ENCODE data around the gene CHST13.

Gene CHST13

DNA sequence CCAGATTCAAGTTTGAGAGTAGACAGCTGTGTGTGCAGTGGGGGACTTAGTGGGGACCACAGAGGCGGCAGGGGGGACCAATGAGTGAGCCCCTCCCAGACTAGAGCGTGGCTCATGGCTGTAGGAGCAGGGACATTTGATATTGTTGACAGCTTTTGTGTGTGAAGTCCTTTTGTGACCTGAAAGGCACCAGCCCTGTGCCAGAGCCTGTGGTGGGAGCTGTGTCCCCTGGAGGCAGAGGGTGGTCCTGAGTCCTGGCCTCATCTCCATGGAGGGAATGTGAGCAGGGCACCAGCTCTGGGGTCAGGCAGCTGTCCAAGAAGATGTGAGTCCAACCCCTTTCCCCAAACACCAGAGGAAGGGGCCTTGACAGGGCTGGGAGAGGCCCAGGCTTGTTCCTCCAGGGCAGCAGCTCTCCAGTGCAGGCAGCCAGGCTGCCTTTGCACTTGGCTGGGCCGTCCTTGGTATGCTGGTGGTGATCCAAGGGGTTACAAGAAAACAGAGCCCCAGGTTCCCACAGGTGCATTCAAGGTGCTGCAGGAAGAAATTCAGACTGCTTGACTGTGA, 44.9 kb downstream of the CHST13 start:
- TF ChIP-seq NFIC (IDR thresholded peaks at IDR 0.05) (no peak), TCF12 (IDR thresholded peaks at IDR 0.05; ENCODE audit: low read depth) (no peak), CEBPB (IDR thresholded peaks at IDR 0.05) (no peak), TAF1 (IDR thresholded peaks at IDR 0.05; ENCODE audit: low read depth) (no peak), EGR1 (IDR thresholded peaks at IDR 0.05) (no peak)
- TF ChIP-seq, protein P1, sequence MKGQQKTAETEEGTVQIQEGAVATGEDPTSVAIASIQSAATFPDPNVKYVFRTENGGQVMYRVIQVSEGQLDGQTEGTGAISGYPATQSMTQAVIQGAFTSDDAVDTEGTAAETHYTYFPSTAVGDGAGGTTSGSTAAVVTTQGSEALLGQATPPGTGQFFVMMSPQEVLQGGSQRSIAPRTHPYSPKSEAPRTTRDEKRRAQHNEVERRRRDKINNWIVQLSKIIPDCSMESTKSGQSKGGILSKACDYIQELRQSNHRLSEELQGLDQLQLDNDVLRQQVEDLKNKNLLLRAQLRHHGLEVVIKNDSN (IDR thresholded peaks at IDR 0.05), result no peak

DNA sequence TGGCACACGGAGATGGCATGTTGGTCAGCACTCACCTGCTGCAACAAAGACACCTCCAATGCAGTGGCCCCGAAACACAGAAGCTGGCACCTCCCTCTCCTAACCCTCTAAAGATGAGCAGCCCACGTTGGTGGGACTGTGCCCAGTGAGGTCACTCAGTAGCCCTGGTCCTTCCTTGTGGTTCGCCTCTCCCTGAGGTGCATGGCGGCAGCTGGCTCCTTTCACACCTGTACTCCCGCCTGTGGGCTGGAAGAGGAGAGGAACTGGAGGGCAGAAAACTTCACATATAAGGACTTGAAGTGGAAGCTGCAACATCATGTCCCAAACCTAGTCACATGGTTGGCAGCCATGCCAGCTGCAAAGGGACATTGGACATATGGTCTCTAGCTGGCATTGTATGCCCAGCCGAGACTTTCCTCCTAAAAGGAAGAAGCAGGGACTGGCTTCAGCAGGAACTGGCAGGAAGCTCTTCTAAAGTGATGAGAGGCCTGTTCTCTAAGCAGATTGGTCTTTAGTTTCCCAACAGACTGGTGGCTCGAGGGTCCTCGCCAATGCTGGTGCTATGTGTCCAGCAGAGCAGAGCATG, 45.5 kb downstream of the CHST13 start:
- no peak for TF ChIP-seq FOXM1 (IDR thresholded peaks at IDR 0.05; ENCODE audit: borderline replicate concordance, low read depth)

DNA sequence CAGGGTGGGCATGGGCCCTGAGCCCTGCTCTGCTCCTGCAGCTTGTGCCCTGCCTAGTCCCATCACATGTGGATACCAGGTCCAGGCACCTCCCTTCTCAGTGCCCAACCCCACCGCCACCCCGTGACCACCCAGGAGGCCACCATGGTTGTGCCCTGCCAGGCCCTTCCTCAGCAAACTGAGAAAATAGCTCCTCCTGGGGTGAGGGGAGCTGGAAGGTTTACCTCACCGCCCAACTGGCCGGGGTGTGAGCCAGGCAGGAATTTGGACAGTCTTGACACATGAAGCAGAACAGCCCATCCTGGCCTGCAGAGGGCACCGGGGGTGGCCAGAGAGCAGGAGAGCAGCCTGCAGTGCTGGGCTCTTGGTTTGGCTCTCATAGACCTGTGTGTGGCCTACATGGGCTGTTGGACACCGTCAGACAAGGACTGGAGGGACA, 46.2 kb downstream of the CHST13 start:
- TF ChIP-seq TEAD4 (IDR thresholded peaks at IDR 0.05), result no peak
- no peak for TF ChIP-seq EGR1 (IDR thresholded peaks at IDR 0.05)
- no peak for TF ChIP-seq TCF12 (IDR thresholded peaks at IDR 0.05; ENCODE audit: low read depth)
- peak; percentile 4; the same call in 1 of the 2 replicates for TF ChIP-seq RAD21 (IDR thresholded peaks at IDR 0.05; ENCODE audit: low read depth)

DNA sequence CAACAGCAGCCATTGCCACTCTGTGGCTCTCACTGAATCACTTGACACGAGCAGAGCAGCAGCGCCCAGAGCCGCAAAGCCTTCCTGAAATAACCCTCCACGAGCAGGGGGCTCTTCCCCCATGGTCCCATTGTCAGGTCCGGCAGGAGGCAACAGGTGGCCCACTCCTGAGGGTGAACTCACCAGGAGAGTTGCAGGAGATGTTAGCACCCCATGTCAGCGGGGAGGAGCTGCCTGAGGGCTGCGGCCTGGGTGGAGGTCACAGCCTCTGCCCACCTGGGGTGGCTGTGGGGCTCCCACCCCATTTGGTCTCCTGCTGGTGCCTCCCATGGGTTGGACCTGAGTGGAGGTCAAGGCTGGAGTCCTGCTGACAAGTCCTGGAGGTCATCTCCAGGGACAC, 47.1 kb downstream of the CHST13 start:
- no peak for TF ChIP-seq EP300 (IDR thresholded peaks at IDR 0.05; ENCODE audit: borderline replicate concordance)
- TF ChIP-seq, protein P1 (IDR thresholded peaks at IDR 0.05), result no peak
- TF ChIP-seq EGR1 (IDR thresholded peaks at IDR 0.05), result no peak
- no peak for TF ChIP-seq CEBPB (IDR thresholded peaks at IDR 0.05)
- TF ChIP-seq YY1 (IDR thresholded peaks at IDR 0.05; ENCODE audit: low read depth), result no peak
- TF ChIP-seq NFIC (IDR thresholded peaks at IDR 0.05), result no peak
- no peak for TF ChIP-seq TEAD4 (IDR thresholded peaks at IDR 0.05)
- TF ChIP-seq TAF1 (IDR thresholded peaks at IDR 0.05; ENCODE audit: low read depth), result no peak
- TF ChIP-seq TCF12 (IDR thresholded peaks at IDR 0.05; ENCODE audit: low read depth), result no peak
- no peak for TF ChIP-seq CREB1 (IDR thresholded peaks at IDR 0.05; ENCODE audit: low read depth)
- no peak for TF ChIP-seq RAD21 (IDR thresholded peaks at IDR 0.05; ENCODE audit: low read depth)
- TF ChIP-seq FOXM1 (IDR thresholded peaks at IDR 0.05; ENCODE audit: borderline replicate concordance, low read depth), result no peak
- TF ChIP-seq, protein P2, sequence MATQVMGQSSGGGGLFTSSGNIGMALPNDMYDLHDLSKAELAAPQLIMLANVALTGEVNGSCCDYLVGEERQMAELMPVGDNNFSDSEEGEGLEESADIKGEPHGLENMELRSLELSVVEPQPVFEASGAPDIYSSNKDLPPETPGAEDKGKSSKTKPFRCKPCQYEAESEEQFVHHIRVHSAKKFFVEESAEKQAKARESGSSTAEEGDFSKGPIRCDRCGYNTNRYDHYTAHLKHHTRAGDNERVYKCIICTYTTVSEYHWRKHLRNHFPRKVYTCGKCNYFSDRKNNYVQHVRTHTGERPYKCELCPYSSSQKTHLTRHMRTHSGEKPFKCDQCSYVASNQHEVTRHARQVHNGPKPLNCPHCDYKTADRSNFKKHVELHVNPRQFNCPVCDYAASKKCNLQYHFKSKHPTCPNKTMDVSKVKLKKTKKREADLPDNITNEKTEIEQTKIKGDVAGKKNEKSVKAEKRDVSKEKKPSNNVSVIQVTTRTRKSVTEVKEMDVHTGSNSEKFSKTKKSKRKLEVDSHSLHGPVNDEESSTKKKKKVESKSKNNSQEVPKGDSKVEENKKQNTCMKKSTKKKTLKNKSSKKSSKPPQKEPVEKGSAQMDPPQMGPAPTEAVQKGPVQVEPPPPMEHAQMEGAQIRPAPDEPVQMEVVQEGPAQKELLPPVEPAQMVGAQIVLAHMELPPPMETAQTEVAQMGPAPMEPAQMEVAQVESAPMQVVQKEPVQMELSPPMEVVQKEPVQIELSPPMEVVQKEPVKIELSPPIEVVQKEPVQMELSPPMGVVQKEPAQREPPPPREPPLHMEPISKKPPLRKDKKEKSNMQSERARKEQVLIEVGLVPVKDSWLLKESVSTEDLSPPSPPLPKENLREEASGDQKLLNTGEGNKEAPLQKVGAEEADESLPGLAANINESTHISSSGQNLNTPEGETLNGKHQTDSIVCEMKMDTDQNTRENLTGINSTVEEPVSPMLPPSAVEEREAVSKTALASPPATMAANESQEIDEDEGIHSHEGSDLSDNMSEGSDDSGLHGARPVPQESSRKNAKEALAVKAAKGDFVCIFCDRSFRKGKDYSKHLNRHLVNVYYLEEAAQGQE (IDR thresholded peaks at IDR 0.05; ENCODE audit: low read depth), result no peak
- no peak for TF ChIP-seq ZBTB7A (IDR thresholded peaks at IDR 0.05; ENCODE audit: low read depth)
- TF ChIP-seq, protein P3, sequence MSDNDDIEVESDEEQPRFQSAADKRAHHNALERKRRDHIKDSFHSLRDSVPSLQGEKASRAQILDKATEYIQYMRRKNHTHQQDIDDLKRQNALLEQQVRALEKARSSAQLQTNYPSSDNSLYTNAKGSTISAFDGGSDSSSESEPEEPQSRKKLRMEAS (IDR thresholded peaks at IDR 0.05), result no peak

DNA sequence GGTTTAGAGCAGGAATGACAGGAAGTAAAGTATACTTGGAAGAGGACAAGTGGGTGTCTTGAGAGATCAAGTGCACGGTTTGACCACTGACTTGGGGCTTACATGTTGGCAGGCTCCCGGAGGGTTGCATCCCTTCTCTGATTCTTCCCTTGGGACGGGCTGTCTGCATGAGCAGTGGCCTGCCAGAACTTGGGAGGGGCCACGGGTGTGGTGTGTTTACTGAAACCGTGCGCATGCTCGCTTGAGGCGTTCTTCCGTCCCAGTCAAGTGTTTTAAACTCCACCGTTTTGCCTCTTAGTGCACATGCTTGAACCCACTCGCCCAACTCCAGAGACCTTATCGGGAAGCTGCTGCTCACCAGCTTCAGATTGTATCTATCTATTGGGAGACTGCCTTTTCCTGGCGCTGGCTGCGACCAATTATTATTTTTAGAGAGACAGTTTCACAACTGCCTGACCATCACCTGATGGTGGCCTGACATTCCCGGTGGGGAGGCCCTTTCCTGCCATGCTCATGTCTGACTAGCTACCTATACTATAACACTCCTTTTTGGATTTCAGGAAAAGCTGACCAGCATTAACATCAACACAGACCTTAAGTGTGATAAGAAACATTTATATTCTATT, 49.6 kb downstream of the CHST13 start:
- TF ChIP-seq RAD21 (IDR thresholded peaks at IDR 0.05; ENCODE audit: low read depth), result no peak
- TF ChIP-seq ZBTB7A (IDR thresholded peaks at IDR 0.05; ENCODE audit: low read depth), result no peak
- no peak for TF ChIP-seq EGR1 (IDR thresholded peaks at IDR 0.05)
- TF ChIP-seq CEBPB (IDR thresholded peaks at IDR 0.05), result no peak
- no peak for TF ChIP-seq EP300 (IDR thresholded peaks at IDR 0.05; ENCODE audit: borderline replicate concordance)
- TF ChIP-seq TEAD4 (IDR thresholded peaks at IDR 0.05), result no peak
- TF ChIP-seq, protein P1 (IDR thresholded peaks at IDR 0.05), result no peak
- TF ChIP-seq NFIC (IDR thresholded peaks at IDR 0.05), result no peak
- TF ChIP-seq TCF12 (IDR thresholded peaks at IDR 0.05; ENCODE audit: low read depth), result no peak
- TF ChIP-seq FOXM1 (IDR thresholded peaks at IDR 0.05; ENCODE audit: borderline replicate concordance, low read depth), result no peak
- TF ChIP-seq, protein P3 (IDR thresholded peaks at IDR 0.05), result no peak
- no peak for TF ChIP-seq CREB1 (IDR thresholded peaks at IDR 0.05; ENCODE audit: low read depth)

DNA sequence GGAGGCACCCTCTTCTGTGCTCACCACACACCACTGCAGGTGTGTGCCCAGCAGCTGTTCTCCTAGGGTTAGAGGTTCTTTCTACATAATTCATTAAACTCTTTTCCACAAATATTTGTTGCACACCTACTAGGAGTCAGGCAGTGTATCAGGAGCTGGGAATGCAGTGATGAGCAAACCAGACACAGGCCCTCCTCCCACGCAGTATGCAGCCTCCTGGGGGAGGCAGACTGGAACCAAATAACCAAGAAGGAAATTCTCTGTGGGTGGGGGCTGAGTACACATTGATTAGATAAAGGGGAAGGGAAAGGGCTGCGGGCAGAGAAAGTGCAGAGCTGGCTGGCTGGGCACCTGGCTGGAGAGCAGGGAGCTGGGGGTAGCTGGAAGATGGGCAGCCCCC, 53.3 kb downstream of the CHST13 start:
- TF ChIP-seq FOXM1 (IDR thresholded peaks at IDR 0.05; ENCODE audit: borderline replicate concordance, low read depth) (no peak), NFIC (IDR thresholded peaks at IDR 0.05) (no peak), CEBPB (IDR thresholded peaks at IDR 0.05) (no peak), TEAD4 (IDR thresholded peaks at IDR 0.05) (no peak), ZBTB7A (IDR thresholded peaks at IDR 0.05; ENCODE audit: low read depth) (no peak), EP300 (IDR thresholded peaks at IDR 0.05; ENCODE audit: borderline replicate concordance) (no peak), EGR1 (IDR thresholded peaks at IDR 0.05) (no peak), RAD21 (IDR thresholded peaks at IDR 0.05; ENCODE audit: low read depth) (no peak), TCF12 (IDR thresholded peaks at IDR 0.05; ENCODE audit: low read depth) (no peak), CREB1 (IDR thresholded peaks at IDR 0.05; ENCODE audit: low read depth) (no peak), TAF1 (IDR thresholded peaks at IDR 0.05; ENCODE audit: low read depth) (no peak), YY1 (IDR thresholded peaks at IDR 0.05; ENCODE audit: low read depth) (no peak)
- TF ChIP-seq, protein P3 (IDR thresholded peaks at IDR 0.05), result no peak
- TF ChIP-seq, protein P2 (IDR thresholded peaks at IDR 0.05; ENCODE audit: low read depth), result no peak
- TF ChIP-seq, protein P1 (IDR thresholded peaks at IDR 0.05), result no peak

All from Ishikawa (cell line).